ENCODE measurements around the gene SALL2. TPM values are rescaled to one million over a fixed set of nuclear protein-coding genes. Genes with fewer than 3 reads are reported as not detected.

Gene SALL2
- total and polyA plus RNA-seq, 10 of the 15 experiments (the other 5 are each of a cell fraction or from before 2014, with no cell fraction given), result 1.6 to 6.2 (median 2.1) TPM

- Histone ChIP-seq H3K4me2 (ENCODE audit: control insufficient read depth, insufficient read depth) (no peak overlapping the region), H2AFZ (ENCODE audit: control insufficient read depth, low read depth, low read length) (no peak overlapping the region), H3K27ac (ENCODE audit: control insufficient read depth, insufficient read depth) (no peak overlapping the region), H3K4me1 (ENCODE audit: control insufficient read depth, insufficient read depth, low read length) (no peaks in the 10 kb centered on the region), H3K27me3 (replicated peaks in 1 of 2; ENCODE audit: control insufficient read depth in 2 of 2, insufficient read depth in 2 of 2, low read length in 1 of 2) (peaks cover 5 to 7% of the 10 kb centered on the region in 2 experiments), H4K20me1 (ENCODE audit: control insufficient read depth, insufficient read depth) (no peaks in the 10 kb centered on the region), H3K9ac (ENCODE audit: control insufficient read depth, insufficient read depth, low read length) (no peak overlapping the region), H3K9me3 (replicated peaks; ENCODE audit: control insufficient read depth, insufficient read depth, low read length) (no peaks in the 10 kb centered on the region), H3K79me2 (ENCODE audit: control insufficient read depth, insufficient read depth, low read length) (no peaks in the 10 kb centered on the region), H3K36me3 (ENCODE audit: control insufficient read depth in 2 of 2, insufficient read depth in 2 of 2, low read length in 1 of 2) (no peaks in the 10 kb centered on the region), H3K4me3 (no peak overlapping the region)
- no TSS peak for BruUV-seq (replicated peaks)
- intact Hi-C loops (cut with micrococcal nuclease; ENCODE audit: unreplicated experiment) (no loop called here), in situ Hi-C loops (cut with MboI) (no loop called here)
- ChIA-PET POLR2A (interaction anchor here (1.4 kb wide), 1 partner anchor 11 kb away, joined by 7 read pairs; the partner anchor contains the start of gene SALL2), SMC1A (ENCODE audit: uncharacterized antibody, unreplicated experiment) (interaction anchor here (0.6 to 2.8 kb wide), 6 partner anchors 10 to 64 kb away, joined by 3 to 10 read pairs (median 3); partner anchors contain the start of genes METTL3 and SALL2), CTCF (interaction anchor here (0.8 to 2.2 kb wide), 3 partner anchors 11 to 49 kb away, joined by 3 to 10 read pairs (median 5); partner anchors contain the start of gene SALL2), RAD21 (ENCODE audit: unreplicated experiment) (interaction anchor here (0.8 to 1.0 kb wide), 2 partner anchors 11 to 38 kb away, joined by 3 read pairs; partner anchors contain the start of gene SALL2)
- TF ChIP-seq, protein P1, sequence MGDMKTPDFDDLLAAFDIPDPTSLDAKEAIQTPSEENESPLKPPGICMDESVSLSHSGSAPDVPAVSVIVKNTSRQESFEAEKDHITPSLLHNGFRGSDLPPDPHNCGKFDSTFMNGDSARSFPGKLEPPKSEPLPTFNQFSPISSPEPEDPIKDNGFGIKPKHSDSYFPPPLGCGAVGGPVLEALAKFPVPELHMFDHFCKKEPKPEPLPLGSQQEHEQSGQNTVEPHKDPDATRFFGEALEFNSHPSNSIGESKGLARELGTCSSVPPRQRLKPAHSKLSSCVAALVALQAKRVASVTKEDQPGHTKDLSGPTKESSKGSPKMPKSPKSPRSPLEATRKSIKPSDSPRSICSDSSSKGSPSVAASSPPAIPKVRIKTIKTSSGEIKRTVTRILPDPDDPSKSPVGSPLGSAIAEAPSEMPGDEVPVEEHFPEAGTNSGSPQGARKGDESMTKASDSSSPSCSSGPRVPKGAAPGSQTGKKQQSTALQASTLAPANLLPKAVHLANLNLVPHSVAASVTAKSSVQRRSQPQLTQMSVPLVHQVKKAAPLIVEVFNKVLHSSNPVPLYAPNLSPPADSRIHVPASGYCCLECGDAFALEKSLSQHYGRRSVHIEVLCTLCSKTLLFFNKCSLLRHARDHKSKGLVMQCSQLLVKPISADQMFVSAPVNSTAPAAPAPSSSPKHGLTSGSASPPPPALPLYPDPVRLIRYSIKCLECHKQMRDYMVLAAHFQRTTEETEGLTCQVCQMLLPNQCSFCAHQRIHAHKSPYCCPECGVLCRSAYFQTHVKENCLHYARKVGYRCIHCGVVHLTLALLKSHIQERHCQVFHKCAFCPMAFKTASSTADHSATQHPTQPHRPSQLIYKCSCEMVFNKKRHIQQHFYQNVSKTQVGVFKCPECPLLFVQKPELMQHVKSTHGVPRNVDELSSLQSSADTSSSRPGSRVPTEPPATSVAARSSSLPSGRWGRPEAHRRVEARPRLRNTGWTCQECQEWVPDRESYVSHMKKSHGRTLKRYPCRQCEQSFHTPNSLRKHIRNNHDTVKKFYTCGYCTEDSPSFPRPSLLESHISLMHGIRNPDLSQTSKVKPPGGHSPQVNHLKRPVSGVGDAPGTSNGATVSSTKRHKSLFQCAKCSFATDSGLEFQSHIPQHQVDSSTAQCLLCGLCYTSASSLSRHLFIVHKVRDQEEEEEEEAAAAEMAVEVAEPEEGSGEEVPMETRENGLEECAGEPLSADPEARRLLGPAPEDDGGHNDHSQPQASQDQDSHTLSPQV (IDR thresholded peaks at IDR 0.05), result no peak
- TF ChIP-seq SIN3A (IDR thresholded peaks at IDR 0.05; ENCODE audit: low read depth, low read length) (no peak), NR2C2 (IDR thresholded peaks at IDR 0.05; ENCODE audit: borderline replicate concordance, control insufficient read depth, insufficient read length, low read depth) (no peak), MEF2B (IDR thresholded peaks at IDR 0.05; ENCODE audit: partially characterized antibody, poor library complexity, severe bottlenecking) (no peak), MTA3 (IDR thresholded peaks at IDR 0.05; ENCODE audit: borderline replicate concordance, low read length) (no peak), NFYA (IDR thresholded peaks at IDR 0.05; ENCODE audit: borderline replicate concordance, low read depth, low read length) (no peak), BHLHE40 (IDR thresholded peaks at IDR 0.05; ENCODE audit: borderline replicate concordance in 1 of 2, low read depth in 2 of 2, low read length in 1 of 2) (no peak)
- 25% methylated on average over 3 of the region's 3 CpGs for WGBS (ENCODE audit: insufficient coverage, insufficient replicate concordance, low lambda C conversion rate, missing lambda C conversion rate)
- ATAC-seq, result no peak; the same call in 2 of the 3 replicates
- DNase-seq (ENCODE audit: low read depth, low spot score), result no peak
- FAIRE-seq, result no peak
These were observed 10.9 kb upstream of the SALL2 start for GRCh38 chr14:21537090-21537424.

Measured in GM12878 (cell line).